Smooth muscle cell (in vitro differentiated cells): ENCODE measurements around the gene PPP1R12A. TPM values are rescaled to one million over a fixed set of nuclear protein-coding genes. Genes with fewer than 3 reads are reported as not detected.
A peak's percentile ranks its signal among the peaks of the same experiment; 100 is the strongest.

Source experiments
- DNase-seq: peaks from one replicate; lab custom pipeline; 2025; ENCODE audit not compliant: unreplicated experiment; lab: John Stamatoyannopoulos, UW
- H2AFZ ChIP-seq: fragments of 200-600 bp; sonication (generic); 2 replicates; pipeline ENCODE4 v1.6.0; 2016; ENCODE audit warnings: antibody characterized with exemption, low read depth, mild to moderate bottlenecking
- H3F3A ChIP-seq: fragments of 200-600 bp; sonication (generic); 2 replicates; pipeline ENCODE4 v1.6.0; 2017; ENCODE audit warnings: antibody characterized with exemption, low read depth
- H3K27ac ChIP-seq: fragments of 200-600 bp; sonication (generic); 2 replicates; pipeline ENCODE4 v1.5.1; 2016; ENCODE audit warnings: low read depth, mild to moderate bottlenecking
- H3K27me3 ChIP-seq: fragments of 200-600 bp; sonication (generic); 2 replicates; pipeline ENCODE4 v1.6.1; 2016; ENCODE audit warnings: low read depth, mild to moderate bottlenecking
- H3K36me3 ChIP-seq: fragments of 200-600 bp; sonication (generic); 2 replicates; pipeline ENCODE4 v1.5.1; 2016; ENCODE audit warnings: low read depth
- H3K4me1 ChIP-seq: fragments of 200-600 bp; sonication (generic); 2 replicates; pipeline ENCODE4 v1.5.1; 2016; ENCODE audit warnings: low read depth
- H3K4me2 ChIP-seq: fragments of 200-600 bp; sonication (generic); 2 replicates; pipeline ENCODE4 v1.6.0; 2016; ENCODE audit warnings: mild to moderate bottlenecking
- H3K4me3 ChIP-seq: fragments of 200-600 bp; sonication (generic); 2 replicates; pipeline ENCODE4 v1.5.1; 2016; ENCODE audit warnings: mild to moderate bottlenecking
- H3K79me2 ChIP-seq: fragments of 200-600 bp; sonication (generic); 2 replicates; pipeline ENCODE4 v1.6.0; 2016; ENCODE audit warnings: low read depth, mild to moderate bottlenecking
- H3K9ac ChIP-seq: fragments of 200-600 bp; sonication (generic); 2 replicates; pipeline ENCODE4 v1.6.0; 2016; ENCODE audit warnings: low read depth
- H3K9me3 ChIP-seq: fragments of 200-600 bp; sonication (generic); replicated peaks from 2 replicates; pipeline ENCODE4 v1.5.1; 2016; ENCODE audit warnings: low read depth
- H4K20me1 ChIP-seq: fragments of 200-600 bp; sonication (generic); 2 replicates; pipeline ENCODE4 v1.6.0; 2016; ENCODE audit warnings: low read depth
- WGBS: methylation state at CpG from one replicate; pipeline ENCODE4 v1.1.7; 2016; ENCODE audit warnings: low lambda C conversion rate; 5-methylcytosine and 5-hydroxymethylcytosine counted together
- polyA plus RNA-seq: library from polyadenylated mRNA; unstranded; fragments of >200 nt; fragmentation: Nextera tagmentation; extraction: Ambion mirVana; gene quantifications from 2 replicates; pipeline ENCODE4 v1.2.1, GENCODE V29; 2016
- total RNA-seq: library from RNA; depleted of rRNA; stranded (reverse); fragments of >200 nt; gene quantifications from 2 replicates; pipeline ENCODE4 v1.2.3, GENCODE V29; 2014
- TF ChIP-seq, protein P1 (sequence below): fragments of 200-600 bp; sonication (generic); IDR thresholded peaks from 2 replicates; pipeline ENCODE4 v1.5.1; 2017; ENCODE audit warnings: borderline replicate concordance, mild to moderate bottlenecking, antibody characterized with exemption; ENCODE audit not compliant: insufficient read depth, poor library complexity, severe bottlenecking

The PPP1R12A gene
- total and polyA plus RNA-seq, 2 experiments from 2014 or later: 98.7 to 102 TPM

DNA sequence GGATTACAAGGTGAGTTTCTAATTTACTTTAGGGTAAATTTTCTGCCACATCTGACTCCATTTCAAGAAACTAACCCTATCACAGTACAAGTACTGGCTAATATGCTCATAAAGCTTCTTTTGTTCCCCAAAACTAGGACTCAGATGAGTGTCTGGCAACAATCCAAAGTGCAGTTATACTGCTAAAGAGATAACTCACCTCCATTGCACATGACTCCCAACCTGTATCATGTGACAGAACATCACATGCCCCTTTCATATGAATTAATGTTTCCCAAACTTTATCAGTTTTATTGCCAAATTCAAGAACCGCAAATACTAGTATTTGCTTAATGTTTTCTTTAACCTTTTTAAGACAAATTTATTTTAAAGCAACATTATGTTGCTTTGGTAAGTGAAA lies 3.9 kb upstream of the PPP1R12A start:
- Histone ChIP-seq H3K27ac (no peak overlapping the region), H3K9ac (no peak overlapping the region), H3K4me2 (no peak overlapping the region), H4K20me1 (peaks cover 4% of the 10 kb centered on the region), H3K27me3 (no peaks in the 10 kb centered on the region), H3K79me2 (peaks cover 20% of the 10 kb centered on the region), H3K4me3 (no peak overlapping the region), H3F3A (no peaks in the 10 kb centered on the region), H2AFZ (no peak overlapping the region), H3K9me3 (no peaks in the 10 kb centered on the region), H3K36me3 (no peaks in the 10 kb centered on the region), H3K4me1 (peaks cover 9% of the 10 kb centered on the region)
- no peak for DNase-seq
- TF ChIP-seq, protein P1, sequence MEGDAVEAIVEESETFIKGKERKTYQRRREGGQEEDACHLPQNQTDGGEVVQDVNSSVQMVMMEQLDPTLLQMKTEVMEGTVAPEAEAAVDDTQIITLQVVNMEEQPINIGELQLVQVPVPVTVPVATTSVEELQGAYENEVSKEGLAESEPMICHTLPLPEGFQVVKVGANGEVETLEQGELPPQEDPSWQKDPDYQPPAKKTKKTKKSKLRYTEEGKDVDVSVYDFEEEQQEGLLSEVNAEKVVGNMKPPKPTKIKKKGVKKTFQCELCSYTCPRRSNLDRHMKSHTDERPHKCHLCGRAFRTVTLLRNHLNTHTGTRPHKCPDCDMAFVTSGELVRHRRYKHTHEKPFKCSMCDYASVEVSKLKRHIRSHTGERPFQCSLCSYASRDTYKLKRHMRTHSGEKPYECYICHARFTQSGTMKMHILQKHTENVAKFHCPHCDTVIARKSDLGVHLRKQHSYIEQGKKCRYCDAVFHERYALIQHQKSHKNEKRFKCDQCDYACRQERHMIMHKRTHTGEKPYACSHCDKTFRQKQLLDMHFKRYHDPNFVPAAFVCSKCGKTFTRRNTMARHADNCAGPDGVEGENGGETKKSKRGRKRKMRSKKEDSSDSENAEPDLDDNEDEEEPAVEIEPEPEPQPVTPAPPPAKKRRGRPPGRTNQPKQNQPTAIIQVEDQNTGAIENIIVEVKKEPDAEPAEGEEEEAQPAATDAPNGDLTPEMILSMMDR: no peak
- 98% methylated on average over 1 of the region's 1 CpG for WGBS

DNA sequence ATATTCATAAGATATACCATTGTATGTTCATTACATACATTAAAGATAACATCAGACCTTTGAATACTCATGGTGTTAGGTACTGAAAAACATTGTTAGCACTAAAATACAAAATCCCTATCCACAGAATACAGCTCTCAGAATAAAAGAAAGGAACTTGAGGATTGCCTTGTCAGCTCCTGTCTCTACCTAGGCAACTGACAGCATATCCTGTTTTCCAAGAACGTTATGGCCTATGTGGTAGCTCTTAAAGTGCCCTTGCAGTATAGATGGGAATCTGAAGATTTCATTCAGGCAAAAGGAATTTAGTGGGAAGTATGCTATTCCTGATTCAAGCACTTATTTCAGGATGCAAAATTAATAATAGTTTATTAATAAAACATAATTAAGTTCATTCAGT lies 1.8 kb upstream of the PPP1R12A start:
- Histone ChIP-seq H3K4me3 (peak overlapping the region; percentile 65), H3K4me1 (peaks cover 25% of the 10 kb centered on the region), H2AFZ (no peak overlapping the region), H4K20me1 (peaks cover 26% of the 10 kb centered on the region), H3K36me3 (no peaks in the 10 kb centered on the region), H3K27me3 (no peaks in the 10 kb centered on the region), H3K9ac (no peak overlapping the region), H3F3A (peaks cover 4% of the 10 kb centered on the region), H3K9me3 (no peaks in the 10 kb centered on the region), H3K27ac (no peak overlapping the region), H3K4me2 (peak overlapping the region; percentile 89), H3K79me2 (peaks cover 42% of the 10 kb centered on the region)
- WGBS: 18% methylated on average over 1 of the region's 1 CpG
- no peak for DNase-seq
- TF ChIP-seq, protein P1: no peak

DNA sequence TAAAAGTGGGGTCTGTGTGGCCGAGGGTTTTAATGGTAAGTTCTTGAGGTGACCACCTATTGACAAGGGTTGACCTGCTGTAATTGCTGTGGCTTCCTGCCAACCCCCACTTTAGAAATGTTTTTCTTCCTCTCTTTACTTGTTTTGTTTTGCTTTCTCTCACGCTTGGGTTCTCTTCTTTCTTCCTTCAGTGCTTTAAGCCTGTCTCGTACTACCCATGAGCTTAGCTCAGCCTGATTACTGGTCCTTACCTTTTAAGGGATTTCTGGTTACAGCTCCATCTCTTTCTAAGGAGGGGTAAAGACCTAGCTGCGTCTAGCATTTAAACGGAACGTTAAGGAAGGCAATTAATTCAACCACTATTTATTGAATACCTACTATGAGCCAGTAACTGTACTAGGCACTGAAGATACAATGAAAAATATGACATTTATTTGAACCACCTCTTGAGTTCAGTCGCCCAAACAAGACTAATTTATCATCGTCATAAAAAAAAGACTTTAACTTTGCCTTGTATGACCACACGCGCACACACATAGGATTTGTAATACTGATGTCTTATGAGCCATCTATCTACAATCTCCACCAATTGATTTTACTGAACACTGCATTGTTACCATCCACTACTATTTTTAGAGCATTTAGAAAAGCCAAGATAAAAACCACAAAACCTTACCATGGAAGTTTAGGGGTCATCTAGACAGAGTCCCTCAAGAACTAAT lies 888 bp upstream of the PPP1R12A start:
- Histone ChIP-seq H3F3A (peaks cover 4% of the 10 kb centered on the region), H3K4me2 (peak overlapping the region; percentile 89), H3K79me2 (peaks cover 51% of the 10 kb centered on the region), H3K9ac (peak overlapping the region; percentile 83), H3K27me3 (no peaks in the 10 kb centered on the region), H3K36me3 (no peaks in the 10 kb centered on the region), H3K4me1 (peaks cover 27% of the 10 kb centered on the region), H3K4me3 (peak overlapping the region; percentile 65), H4K20me1 (peaks cover 35% of the 10 kb centered on the region), H2AFZ (peak overlapping the region; percentile 87), H3K27ac (peak overlapping the region; percentile 91), H3K9me3 (no peaks in the 10 kb centered on the region)
- TF ChIP-seq, protein P1: no peak
- DNase-seq: no peak
- WGBS: 17% methylated on average over 10 of the region's 10 CpGs
